Trophoblast cell (in vitro differentiated cells and primary cell): ENCODE data around the gene LENG8.

Experiments
- DNase-seq, 2 donors: peaks; one replicate each; pipeline ENCODE4 v3.0.0-alpha.2; 2016
- H2AFZ ChIP-seq: 2 replicates; pipeline ENCODE4 v1.6.1; 2013; ENCODE audit warnings: low read length, moderate library complexity, mild to moderate bottlenecking; ENCODE audit not compliant: insufficient read depth, poor library complexity
- H2AK5ac ChIP-seq: 2 replicates; pipeline ENCODE4 v1.6.1; 2013; ENCODE audit warnings: mild to moderate bottlenecking, low read length
- H2BK120ac ChIP-seq: 2 replicates; pipeline ENCODE4 v1.6.1; 2013; ENCODE audit warnings: low read length, mild to moderate bottlenecking, moderate library complexity; ENCODE audit not compliant: insufficient read depth, poor library complexity
- H2BK12ac ChIP-seq: 2 replicates; pipeline ENCODE4 v1.6.1; 2013; ENCODE audit warnings: mild to moderate bottlenecking, low read length, moderate library complexity
- H2BK5ac ChIP-seq: 2 replicates; pipeline ENCODE4 v1.6.1; 2013; ENCODE audit warnings: low read length, low read depth, moderate library complexity, mild to moderate bottlenecking; ENCODE audit not compliant: poor library complexity
- H3K14ac ChIP-seq: 2 replicates; pipeline ENCODE4 v1.6.1; 2013; ENCODE audit warnings: mild to moderate bottlenecking, low read length
- H3K18ac ChIP-seq: 2 replicates; pipeline ENCODE4 v1.6.1; 2013; ENCODE audit warnings: mild to moderate bottlenecking, low read length
- H3K23ac ChIP-seq: 2 replicates; pipeline ENCODE4 v1.6.1; 2013; ENCODE audit warnings: low read length
- H3K27ac ChIP-seq: 2 replicates; pipeline ENCODE4 v1.5.1; 2013; ENCODE audit warnings: low read depth, mild to moderate bottlenecking, inconsistent platforms, low read length, moderate library complexity
- H3K27me3 ChIP-seq: 2 replicates; pipeline ENCODE4 v1.6.1; 2013; ENCODE audit warnings: inconsistent platforms, mild to moderate bottlenecking, low read length, moderate library complexity; ENCODE audit not compliant: insufficient read depth
- H3K36me3 ChIP-seq, 2 experiments: 1 replicate in 1 of 2; 2 replicates in 1 of 2; pipeline ENCODE4 v1.6.1; 2013; ENCODE audit warnings: low read length in 2 of 2, mild to moderate bottlenecking in 2 of 2, moderate library complexity in 1 of 2; ENCODE audit not compliant: insufficient read depth in 2 of 2, control insufficient read depth in 1 of 2
- H3K4ac ChIP-seq: 2 replicates; pipeline ENCODE4 v1.6.1; 2013; ENCODE audit warnings: low read depth, mild to moderate bottlenecking, low read length, moderate library complexity
- H3K4me1 ChIP-seq, 2 experiments: 1 replicate in 1 of 2; 2 replicates in 1 of 2; pipeline ENCODE4 v1.6.1; 2013; ENCODE audit warnings: low read length in 2 of 2, mild to moderate bottlenecking in 2 of 2, moderate library complexity in 1 of 2; ENCODE audit not compliant: insufficient read depth in 2 of 2, control insufficient read depth in 1 of 2
- H3K4me2 ChIP-seq: 2 replicates; pipeline ENCODE4 v1.6.1; 2013; ENCODE audit warnings: inconsistent platforms, mild to moderate bottlenecking, low read length, moderate library complexity
- H3K4me3 ChIP-seq: 2 replicates; pipeline ENCODE4 v1.5.1; 2013; ENCODE audit warnings: mild to moderate bottlenecking, low read depth, low read length, inconsistent platforms
- H3K79me1 ChIP-seq: one replicate; pipeline ENCODE4 v1.6.1; 2013; ENCODE audit warnings: low read length
- H3K79me2 ChIP-seq: 2 replicates; pipeline ENCODE4 v1.6.1; 2013; ENCODE audit warnings: low read length, mild to moderate bottlenecking; ENCODE audit not compliant: control insufficient read depth, insufficient read depth, poor library complexity
- H3K9ac ChIP-seq: 2 replicates; pipeline ENCODE4 v1.6.1; 2013; ENCODE audit warnings: mild to moderate bottlenecking, low read length
- H3K9me3 ChIP-seq: 2 replicates; pipeline ENCODE4 v1.6.1; 2013; ENCODE audit warnings: low read depth, mild to moderate bottlenecking, control low read depth, inconsistent platforms, low read length; ENCODE audit not compliant: insufficient read depth
- H4K12ac ChIP-seq: 2 replicates; pipeline ENCODE4 v1.6.1; 2013; ENCODE audit warnings: low read depth, mild to moderate bottlenecking, low read length, moderate library complexity
- H4K8ac ChIP-seq: 2 replicates; pipeline ENCODE4 v1.6.1; 2013; ENCODE audit warnings: low read depth, mild to moderate bottlenecking, low read length, moderate library complexity
- H4K91ac ChIP-seq: one replicate; pipeline ENCODE4 v1.6.1; 2013; ENCODE audit warnings: low read depth, mild to moderate bottlenecking, low read length, moderate library complexity
- WGBS: extraction: QIAGEN DNeasy Blood & Tissue Kit; methylation state at CpG from one replicate; pipeline ENCODE4 v1.1.7; 2013; ENCODE audit warnings: missing lambda C conversion rate; ENCODE audit not compliant: insufficient read length, insufficient coverage; ENCODE audit errors: extremely low coverage; 5-methylcytosine and 5-hydroxymethylcytosine counted together

LENG8 gene

GRCh38 chr19:54421169-54421516, 27.9 kb upstream of the LENG8 start:
- Histone ChIP-seq H4K91ac (no peak overlapping the region), H3K4me3 (no peak overlapping the region), H3K9ac (no peak overlapping the region), H3K4ac (no peak overlapping the region), H2AK5ac (no peak overlapping the region), H3K14ac (no peak overlapping the region), H2BK120ac (no peak overlapping the region), H3K9me3 (peaks cover 8% of the 10 kb centered on the region), H3K18ac (no peak overlapping the region), H3K27ac (no peak overlapping the region), H2BK5ac (no peak overlapping the region), H4K8ac (no peak overlapping the region), H4K12ac (no peak overlapping the region), H2BK12ac (no peak overlapping the region), H3K4me1 (peaks cover 2 to 10% of the 10 kb centered on the region in 2 experiments), H3K4me2 (no peak overlapping the region), H2AFZ (no peak overlapping the region), H3K79me1 (no peaks in the 10 kb centered on the region), H3K79me2 (no peaks in the 10 kb centered on the region), H3K27me3 (peaks cover 19% of the 10 kb centered on the region), H3K23ac (no peak overlapping the region), H3K36me3 (no peaks in the 10 kb centered on the region)
- WGBS: no CpG with 5 or more reads among the region's 9 CpGs
- no peak for DNase-seq

GRCh38 chr19:54421521-54421920, 27.5 kb upstream of the LENG8 start:
- H2BK5ac ChIP-seq: no peak overlapping the region
- no peak overlapping the region for H2BK12ac ChIP-seq
- H3K27ac ChIP-seq: no peak overlapping the region
- H3K23ac ChIP-seq: no peak overlapping the region
- H2BK120ac ChIP-seq: no peak overlapping the region
- no peaks in the 10 kb centered on the region for H3K79me2 ChIP-seq
- H3K4ac ChIP-seq: no peak overlapping the region
- WGBS: no CpG with 5 or more reads among the region's 7 CpGs
- no peak for DNase-seq
- no peak overlapping the region for H2AK5ac ChIP-seq
- H3K27me3 ChIP-seq: peaks cover 16% of the 10 kb centered on the region
- H3K9me3 ChIP-seq: peaks cover 8% of the 10 kb centered on the region
- H3K9ac ChIP-seq: no peak overlapping the region
- no peaks in the 10 kb centered on the region for H3K36me3 ChIP-seq
- no peak overlapping the region for H3K4me3 ChIP-seq
- H3K18ac ChIP-seq: no peak overlapping the region
- no peaks in the 10 kb centered on the region for H3K79me1 ChIP-seq
- H4K8ac ChIP-seq: no peak overlapping the region
- no peak overlapping the region for H4K12ac ChIP-seq
- peaks cover 2 to 14% of the 10 kb centered on the region in 2 experiments for H3K4me1 ChIP-seq
- no peak overlapping the region for H2AFZ ChIP-seq
- no peak overlapping the region for H3K14ac ChIP-seq
- H3K4me2 ChIP-seq: no peak overlapping the region
- no peak overlapping the region for H4K91ac ChIP-seq

DNA sequence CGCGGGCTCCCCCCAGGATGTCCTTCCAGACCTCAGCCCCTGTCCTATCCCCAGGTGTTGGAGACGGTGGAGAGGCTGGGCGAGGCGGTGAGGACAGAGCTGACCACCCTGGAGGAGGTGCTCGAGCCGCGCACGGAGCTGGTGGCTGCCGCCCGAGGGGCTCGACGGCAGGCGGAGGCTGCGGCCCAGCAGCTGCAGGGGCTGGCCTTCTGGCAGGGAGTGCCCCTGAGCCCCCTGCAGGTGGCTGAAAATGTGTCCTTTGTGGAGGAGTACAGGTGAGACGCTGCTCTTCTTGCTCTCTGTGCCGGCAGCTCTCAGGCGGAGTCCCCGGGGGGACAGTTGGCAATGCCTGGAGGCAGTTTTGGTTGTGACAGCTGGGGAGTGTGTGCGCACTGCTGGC, 26.9 kb upstream of the LENG8 start:
- Histone ChIP-seq H3K9ac (no peak overlapping the region), H3K14ac (no peak overlapping the region), H4K12ac (no peak overlapping the region), H3K36me3 (no peaks in the 10 kb centered on the region), H3K9me3 (peaks cover 6% of the 10 kb centered on the region), H4K91ac (no peak overlapping the region), H2AFZ (no peak overlapping the region), H2AK5ac (no peak overlapping the region), H3K18ac (no peak overlapping the region), H2BK5ac (no peak overlapping the region), H3K79me2 (no peaks in the 10 kb centered on the region), H3K27me3 (peaks cover 10% of the 10 kb centered on the region), H3K4ac (no peak overlapping the region), H2BK12ac (no peak overlapping the region), H3K23ac (no peak overlapping the region), H2BK120ac (no peak overlapping the region), H3K4me3 (no peak overlapping the region), H3K79me1 (no peaks in the 10 kb centered on the region), H4K8ac (no peak overlapping the region), H3K4me1 (peaks cover 5 to 17% of the 10 kb centered on the region in 2 experiments), H3K27ac (no peak overlapping the region), H3K4me2 (no peak overlapping the region)
- DNase-seq: no peak
- no CpG with 5 or more reads among the region's 20 CpGs for WGBS

- Histone ChIP-seq H3K36me3 (no peaks in the 10 kb centered on the region), H4K12ac (no peak overlapping the region), H3K4ac (no peak overlapping the region), H3K18ac (no peak overlapping the region), H3K27ac (no peak overlapping the region), H3K27me3 (peaks cover 8% of the 10 kb centered on the region), H3K23ac (no peak overlapping the region), H2AFZ (no peak overlapping the region), H2AK5ac (no peak overlapping the region), H3K9ac (no peak overlapping the region), H3K4me3 (no peak overlapping the region), H3K79me1 (no peaks in the 10 kb centered on the region), H3K4me1 (peaks cover 5 to 17% of the 10 kb centered on the region in 2 experiments), H4K91ac (no peak overlapping the region), H3K14ac (no peak overlapping the region), H2BK12ac (no peak overlapping the region), H4K8ac (no peak overlapping the region), H3K79me2 (no peaks in the 10 kb centered on the region), H3K9me3 (peaks cover 2% of the 10 kb centered on the region), H2BK120ac (no peak overlapping the region), H3K4me2 (no peak overlapping the region), H2BK5ac (no peak overlapping the region)
- WGBS: no CpG with 5 or more reads among the region's 14 CpGs
- no peak for DNase-seq
These were observed 24.8 kb upstream of the LENG8 start for GRCh38 chr19:54424201-54424600.
